Measurements from ENCODE around the gene LINC01488.

Gene LINC01488

GRCh38 chr11:69481393-69481844 is at the start of gene LINC01488:
Gene LINC01488, plus strand, starts transcription at chr11:69481663.
- no peak for DNase-seq

GRCh38 chr11:69431893-69432738 is 49.3 kb upstream of the LINC01488 start:
- DNase-seq = no peak

- no peak for DNase-seq
Measured at GRCh38 chr11:69433741-69434140, 47.7 kb upstream of the LINC01488 start.

- DNase-seq = no peak
Measured at GRCh38 chr11:69434471-69434931, 47.0 kb upstream of the LINC01488 start.

GRCh38 chr11:69435161-69435986 is 46.1 kb upstream of the LINC01488 start:
- no peak for DNase-seq

GRCh38 chr11:69436041-69436982 is 45.2 kb upstream of the LINC01488 start:
- DNase-seq = no peak

GRCh38 chr11:69437001-69437875 is 44.2 kb upstream of the LINC01488 start:
- DNase-seq = no peak

- no peak for DNase-seq
Measured at GRCh38 chr11:69437876-69438205, 43.6 kb upstream of the LINC01488 start.

GRCh38 chr11:69438286-69438920 is 43.1 kb upstream of the LINC01488 start:
- no peak for DNase-seq

GRCh38 chr11:69439127-69439526 is 42.3 kb upstream of the LINC01488 start:
- DNase-seq = no peak

GRCh38 chr11:69439651-69440464 is 41.6 kb upstream of the LINC01488 start:
- no peak for DNase-seq

- no peak for DNase-seq
Measured at GRCh38 chr11:69440876-69441275, 40.6 kb upstream of the LINC01488 start.

GRCh38 chr11:69442012-69442806 is 39.3 kb upstream of the LINC01488 start:
- no peak for DNase-seq

- no peak for DNase-seq
Measured at GRCh38 chr11:69442807-69443137, 38.7 kb upstream of the LINC01488 start.

GRCh38 chr11:69443138-69443967 is 38.1 kb upstream of the LINC01488 start:
- DNase-seq = peak; percentile 65

GRCh38 chr11:69443968-69444364 is 37.5 kb upstream of the LINC01488 start:
- DNase-seq = no peak

- no peak for DNase-seq
Measured at GRCh38 chr11:69444381-69445130, 36.9 kb upstream of the LINC01488 start.

GRCh38 chr11:69445131-69445470 is 36.4 kb upstream of the LINC01488 start:
- no peak for DNase-seq
